Measurements from ENCODE around the gene KMT2B.
"Not testable (repeated sequence)": the region's sequence is repeated elsewhere in the genome, so short reads cannot be mapped to it uniquely, and the experiment has no call there.

The KMT2B gene

DNA sequence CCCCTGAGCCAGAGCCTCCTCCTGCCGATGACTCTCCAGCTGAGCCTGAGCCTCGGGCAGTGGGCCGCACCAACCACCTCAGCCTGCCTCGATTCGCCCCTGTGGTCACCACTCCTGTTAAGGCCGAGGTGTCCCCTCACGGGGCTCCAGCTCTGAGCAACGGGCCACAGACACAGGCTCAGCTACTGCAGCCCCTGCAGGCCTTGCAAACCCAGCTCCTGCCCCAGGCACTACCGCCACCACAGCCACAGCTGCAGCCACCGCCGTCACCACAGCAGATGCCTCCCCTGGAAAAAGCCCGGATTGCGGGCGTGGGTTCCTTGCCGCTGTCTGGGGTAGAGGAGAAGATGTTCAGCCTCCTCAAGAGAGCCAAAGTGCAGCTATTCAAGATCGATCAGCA lies 3.6 kb downstream of the KMT2B start:
- no peak overlapping the region for H3K4me3 ChIP-seq (ENCODE audit: low read depth, low read length)
- DNase-seq (ENCODE audit: low read depth) = no peak
- TF ChIP-seq, protein P1, sequence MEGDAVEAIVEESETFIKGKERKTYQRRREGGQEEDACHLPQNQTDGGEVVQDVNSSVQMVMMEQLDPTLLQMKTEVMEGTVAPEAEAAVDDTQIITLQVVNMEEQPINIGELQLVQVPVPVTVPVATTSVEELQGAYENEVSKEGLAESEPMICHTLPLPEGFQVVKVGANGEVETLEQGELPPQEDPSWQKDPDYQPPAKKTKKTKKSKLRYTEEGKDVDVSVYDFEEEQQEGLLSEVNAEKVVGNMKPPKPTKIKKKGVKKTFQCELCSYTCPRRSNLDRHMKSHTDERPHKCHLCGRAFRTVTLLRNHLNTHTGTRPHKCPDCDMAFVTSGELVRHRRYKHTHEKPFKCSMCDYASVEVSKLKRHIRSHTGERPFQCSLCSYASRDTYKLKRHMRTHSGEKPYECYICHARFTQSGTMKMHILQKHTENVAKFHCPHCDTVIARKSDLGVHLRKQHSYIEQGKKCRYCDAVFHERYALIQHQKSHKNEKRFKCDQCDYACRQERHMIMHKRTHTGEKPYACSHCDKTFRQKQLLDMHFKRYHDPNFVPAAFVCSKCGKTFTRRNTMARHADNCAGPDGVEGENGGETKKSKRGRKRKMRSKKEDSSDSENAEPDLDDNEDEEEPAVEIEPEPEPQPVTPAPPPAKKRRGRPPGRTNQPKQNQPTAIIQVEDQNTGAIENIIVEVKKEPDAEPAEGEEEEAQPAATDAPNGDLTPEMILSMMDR (IDR thresholded peaks at IDR 0.05; ENCODE audit: low read depth, low read length, missing control alignments) = no peak

DNA sequence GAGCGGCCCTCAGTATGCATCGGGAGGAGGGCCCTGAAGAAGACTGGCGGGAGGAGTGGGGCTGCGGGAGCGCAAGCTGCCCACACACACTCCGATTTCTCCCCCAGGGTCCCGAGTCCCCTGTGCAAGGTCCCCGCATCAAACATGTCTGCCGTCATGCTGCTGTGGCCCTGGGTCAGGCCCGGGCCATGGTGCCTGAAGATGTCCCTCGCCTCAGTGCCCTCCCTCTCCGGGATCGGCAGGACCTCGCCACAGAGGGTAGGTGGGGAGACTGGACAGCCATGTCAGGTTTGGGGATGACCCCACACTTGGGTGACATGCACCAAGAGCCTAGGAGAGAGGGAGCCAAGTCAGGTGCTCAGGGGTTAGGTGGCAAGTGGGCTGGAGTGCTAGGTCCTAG lies 4.7 kb downstream of the KMT2B start:
- TF ChIP-seq, protein P1 (IDR thresholded peaks at IDR 0.05; ENCODE audit: low read depth, low read length, missing control alignments) = no peak
- DNase-seq (ENCODE audit: low read depth) = no peak
- no peak overlapping the region for H3K4me3 ChIP-seq (ENCODE audit: low read depth, low read length)

DNA sequence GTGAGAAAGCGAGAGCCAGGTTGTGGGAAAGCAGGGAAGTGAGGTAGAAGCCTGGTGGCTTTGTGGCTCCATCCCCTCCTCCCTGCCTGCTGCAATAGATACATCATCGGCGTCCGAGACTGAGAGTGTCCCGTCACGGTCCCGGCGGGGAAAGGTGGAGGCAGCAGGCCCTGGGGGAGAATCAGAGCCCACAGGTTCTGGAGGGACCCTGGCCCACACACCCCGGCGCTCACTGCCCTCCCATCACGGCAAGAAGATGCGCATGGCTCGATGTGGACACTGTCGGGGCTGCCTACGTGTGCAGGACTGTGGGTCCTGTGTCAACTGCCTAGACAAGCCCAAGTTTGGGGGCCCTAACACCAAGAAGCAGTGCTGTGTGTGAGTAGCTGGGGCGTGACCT lies 5.1 kb downstream of the KMT2B start:
- TF ChIP-seq, protein P1 (IDR thresholded peaks at IDR 0.05; ENCODE audit: low read depth, low read length, missing control alignments) = no peak
- no peak for DNase-seq (ENCODE audit: low read depth)
- no peak overlapping the region for H3K4me3 ChIP-seq (ENCODE audit: low read depth, low read length)

DNA sequence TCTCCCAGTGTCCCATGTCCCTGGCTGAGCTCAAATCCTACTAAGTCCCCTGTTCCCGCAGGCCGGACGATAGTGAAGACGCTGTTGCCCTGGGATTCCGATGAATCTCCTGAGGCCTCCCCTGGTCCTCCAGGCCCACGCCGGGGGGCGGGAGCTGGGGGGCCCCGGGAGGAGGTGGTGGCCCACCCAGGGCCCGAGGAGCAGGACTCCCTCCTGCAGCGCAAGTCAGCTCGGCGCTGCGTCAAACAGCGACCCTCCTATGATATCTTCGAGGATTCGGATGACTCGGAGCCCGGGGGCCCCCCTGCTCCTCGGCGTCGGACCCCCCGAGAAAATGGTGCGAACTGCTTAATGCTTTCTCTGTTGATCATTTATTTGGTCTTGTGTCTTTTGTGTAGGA lies 5.9 kb downstream of the KMT2B start:
- H3K4me3 ChIP-seq (ENCODE audit: low read depth, low read length) = no peak overlapping the region
- DNase-seq (ENCODE audit: low read depth) = no peak
- TF ChIP-seq, protein P1 (IDR thresholded peaks at IDR 0.05; ENCODE audit: low read depth, low read length, missing control alignments) = no peak

DNA sequence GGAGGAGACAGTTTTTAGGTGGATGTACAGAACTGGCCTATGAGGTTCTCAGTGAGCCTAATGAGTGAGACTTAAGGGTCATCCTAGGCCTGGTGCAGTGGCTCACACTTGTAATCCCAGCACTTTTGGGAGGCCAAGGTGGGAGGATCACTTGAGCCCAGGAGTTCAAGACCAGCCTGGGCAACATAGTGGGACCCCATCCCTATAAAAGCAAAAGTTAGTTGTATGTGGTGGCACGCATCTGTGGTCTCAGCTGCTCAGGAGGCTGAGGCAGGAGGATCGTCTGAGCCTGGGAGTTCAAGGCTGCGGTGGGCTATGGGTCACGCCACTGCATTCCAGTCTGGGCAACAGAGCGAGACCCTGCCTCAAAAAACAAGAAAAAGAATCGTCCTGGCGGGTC lies 6.3 kb downstream of the KMT2B start:
- not testable (repeated sequence) for DNase-seq (ENCODE audit: low read depth); H3K4me3 ChIP-seq (ENCODE audit: low read depth, low read length)

DNA sequence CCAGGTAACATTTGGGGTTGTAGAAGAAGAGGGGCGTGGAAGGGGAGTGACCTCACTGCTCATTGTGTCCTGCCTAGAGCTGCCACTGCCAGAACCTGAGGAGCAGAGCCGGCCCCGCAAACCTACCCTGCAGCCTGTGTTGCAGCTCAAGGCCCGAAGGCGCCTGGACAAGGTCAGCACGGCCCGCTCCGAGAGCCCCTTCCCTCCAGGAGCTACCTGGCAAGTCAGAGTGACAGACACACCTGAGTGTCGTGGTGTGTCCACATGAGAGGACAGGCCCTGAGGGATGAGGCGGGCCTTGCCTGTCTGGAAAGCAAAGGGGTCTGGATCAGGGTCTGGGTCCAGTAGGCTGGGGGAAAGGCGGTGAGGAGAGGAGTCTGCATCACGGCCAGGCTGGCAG lies 6.8 kb downstream of the KMT2B start:
- DNase-seq (ENCODE audit: low read depth) = no peak
- TF ChIP-seq, protein P1 (IDR thresholded peaks at IDR 0.05; ENCODE audit: low read depth, low read length, missing control alignments) = no peak

DNA sequence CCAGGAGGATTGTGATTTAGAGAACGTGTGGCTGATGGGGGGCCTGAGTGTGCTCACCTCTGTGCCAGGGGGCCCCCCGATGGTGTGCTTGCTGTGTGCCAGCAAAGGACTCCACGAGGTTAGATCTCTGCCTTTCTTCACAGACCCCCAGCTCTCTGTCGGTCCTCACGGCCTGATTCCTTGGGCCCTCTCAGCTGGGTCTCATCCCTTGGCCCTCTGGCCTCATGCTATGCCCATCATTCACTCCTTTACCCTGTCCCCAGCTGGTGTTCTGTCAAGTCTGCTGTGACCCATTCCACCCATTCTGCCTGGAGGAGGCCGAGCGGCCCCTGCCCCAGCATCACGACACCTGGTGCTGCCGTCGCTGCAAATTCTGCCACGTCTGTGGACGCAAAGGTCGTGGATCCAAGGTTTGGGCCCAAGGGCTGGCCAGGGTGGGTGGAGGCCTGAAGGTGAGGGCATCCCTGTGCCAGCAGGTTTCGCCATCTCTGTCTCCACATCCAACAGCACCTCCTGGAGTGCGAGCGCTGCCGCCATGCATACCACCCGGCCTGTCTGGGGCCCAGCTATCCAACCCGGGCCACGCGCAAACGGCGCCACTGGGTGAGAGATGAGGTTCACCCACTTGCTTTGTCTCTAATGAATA lies 7.5 kb downstream of the KMT2B start:
- DNase-seq (ENCODE audit: low read depth) = no peak
- TF ChIP-seq, protein P1 (IDR thresholded peaks at IDR 0.05; ENCODE audit: low read depth, low read length, missing control alignments) = no peak
- H3K4me3 ChIP-seq (ENCODE audit: low read depth, low read length) = no peak overlapping the region

More for the DNA sequence above, 6.8 kb downstream of the KMT2B start:
- no peak overlapping the region for H3K4me3 ChIP-seq (ENCODE audit: low read depth, low read length)
